SK-N-MC (cell line): Measurements from ENCODE around the gene NPAT.

Experiments
- EZH2 ChIP-seq: fragments of 200-600 bp; sonication (generic); IDR thresholded peaks from one replicate; pipeline ENCODE4 v1.6.1; 2017; ENCODE audit warnings: antibody characterized with exemption
- FOXP2 ChIP-seq: optimal IDR thresholded peaks from 2 replicates; pipeline ENCODE3; 2011; ENCODE audit warnings: mild to moderate bottlenecking, moderate library complexity; ENCODE audit not compliant: insufficient read depth; ENCODE audit errors: extremely low read length, control extremely low read depth
- POLR2AphosphoS5 ChIP-seq: IDR thresholded peaks from 2 replicates; pipeline ENCODE4 v1.6.1; 2012; ENCODE audit warnings: mild to moderate bottlenecking, low read depth, low read length, borderline replicate concordance

DNA sequence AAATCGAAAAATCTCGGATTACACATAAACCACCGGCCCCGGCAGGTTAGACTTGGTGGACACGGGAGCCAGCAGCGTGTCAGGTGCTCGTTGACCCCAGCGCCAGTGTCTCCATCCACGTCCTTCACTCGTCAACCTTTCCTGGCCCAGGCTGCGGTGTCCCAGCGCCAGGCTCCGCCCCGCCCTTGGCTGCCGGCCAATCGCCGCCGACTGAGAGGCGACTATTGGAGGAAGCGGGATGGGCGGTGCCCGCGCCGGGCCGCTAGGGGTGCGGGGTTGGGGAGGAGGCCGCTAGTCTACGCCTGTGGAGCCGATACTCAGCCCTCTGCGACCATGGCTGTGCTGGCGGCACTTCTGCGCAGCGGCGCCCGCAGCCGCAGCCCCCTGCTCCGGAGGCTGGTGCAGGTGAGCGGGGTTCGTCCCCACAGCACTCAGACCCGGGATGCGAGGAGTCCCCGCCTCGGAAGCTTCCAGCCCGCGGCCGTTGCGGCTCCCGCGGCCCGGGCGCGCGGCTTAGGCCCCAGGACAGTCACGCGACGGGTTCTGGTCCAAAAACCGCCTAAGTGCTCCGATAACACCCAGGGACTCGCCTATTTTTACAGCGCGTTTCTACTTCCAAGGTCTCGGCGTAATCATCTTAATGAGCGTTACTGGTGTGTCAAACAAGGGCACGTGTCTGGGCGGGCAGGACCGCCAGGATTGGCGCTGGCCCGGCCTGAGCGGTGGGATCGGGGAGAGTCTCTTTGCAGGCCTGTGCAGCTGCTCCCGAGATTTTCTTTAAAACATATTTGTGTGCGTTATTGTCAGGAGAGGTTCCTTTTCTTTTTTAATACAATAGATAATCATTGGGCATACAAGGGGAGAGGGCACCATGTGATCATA is 100.9 kb downstream of the NPAT start, which contains the start of gene ACAT1:
- peak; percentile 89 for TF ChIP-seq POLR2AphosphoS5
- no peak for TF ChIP-seq EZH2
- no peak for TF ChIP-seq FOXP2
